HFF-Myc (cell line): ENCODE results near the gene PTGER2.

Experiments
- DNase-seq: peaks from one replicate; pipeline ENCODE4 v3.0.0-alpha.2; 2011; ENCODE audit warnings: low read depth; ENCODE audit errors: extremely low read depth
- H3K4me3 ChIP-seq: replicated peaks from 2 replicates; pipeline ENCODE4 v1.5.1; 2011; ENCODE audit warnings: low read depth, mild to moderate bottlenecking, control low read depth, low read length
- TF ChIP-seq, protein P1 (sequence below): IDR thresholded peaks from 2 replicates; pipeline ENCODE4 v1.5.1; 2012; ENCODE audit warnings: mild to moderate bottlenecking, low read depth, low read length, control low read depth; ENCODE audit errors: missing control alignments

The PTGER2 gene

GRCh38 chr14:52269100-52269499 is 45.0 kb upstream of the PTGER2 start:
- no peak overlapping the region; the same call in 1 of the 2 replicates for H3K4me3 ChIP-seq
- TF ChIP-seq, protein P1, sequence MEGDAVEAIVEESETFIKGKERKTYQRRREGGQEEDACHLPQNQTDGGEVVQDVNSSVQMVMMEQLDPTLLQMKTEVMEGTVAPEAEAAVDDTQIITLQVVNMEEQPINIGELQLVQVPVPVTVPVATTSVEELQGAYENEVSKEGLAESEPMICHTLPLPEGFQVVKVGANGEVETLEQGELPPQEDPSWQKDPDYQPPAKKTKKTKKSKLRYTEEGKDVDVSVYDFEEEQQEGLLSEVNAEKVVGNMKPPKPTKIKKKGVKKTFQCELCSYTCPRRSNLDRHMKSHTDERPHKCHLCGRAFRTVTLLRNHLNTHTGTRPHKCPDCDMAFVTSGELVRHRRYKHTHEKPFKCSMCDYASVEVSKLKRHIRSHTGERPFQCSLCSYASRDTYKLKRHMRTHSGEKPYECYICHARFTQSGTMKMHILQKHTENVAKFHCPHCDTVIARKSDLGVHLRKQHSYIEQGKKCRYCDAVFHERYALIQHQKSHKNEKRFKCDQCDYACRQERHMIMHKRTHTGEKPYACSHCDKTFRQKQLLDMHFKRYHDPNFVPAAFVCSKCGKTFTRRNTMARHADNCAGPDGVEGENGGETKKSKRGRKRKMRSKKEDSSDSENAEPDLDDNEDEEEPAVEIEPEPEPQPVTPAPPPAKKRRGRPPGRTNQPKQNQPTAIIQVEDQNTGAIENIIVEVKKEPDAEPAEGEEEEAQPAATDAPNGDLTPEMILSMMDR, result no peak
- no peak for DNase-seq

DNA sequence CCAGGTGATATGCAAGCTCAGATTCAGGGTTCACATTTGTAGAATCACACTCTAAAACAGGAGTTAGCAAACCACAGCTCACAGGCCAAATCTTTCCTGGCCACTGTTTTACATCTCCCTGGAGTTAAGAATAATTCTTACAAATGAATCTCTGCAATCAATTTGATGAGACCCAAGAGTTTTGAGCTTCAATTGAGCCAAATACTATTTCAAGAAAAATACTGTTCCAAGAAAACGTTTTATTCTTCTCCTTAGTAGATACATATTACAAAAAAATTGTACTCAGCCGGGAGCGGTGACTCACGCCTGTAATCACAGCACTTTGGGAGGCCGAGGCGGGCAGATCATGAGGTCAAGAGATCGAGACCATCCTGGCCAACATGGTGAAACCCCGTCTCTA is 44.1 kb upstream of the PTGER2 start:
- DNase-seq, result no peak
- TF ChIP-seq, protein P1, result no peak
- no peak overlapping the region for H3K4me3 ChIP-seq

DNA sequence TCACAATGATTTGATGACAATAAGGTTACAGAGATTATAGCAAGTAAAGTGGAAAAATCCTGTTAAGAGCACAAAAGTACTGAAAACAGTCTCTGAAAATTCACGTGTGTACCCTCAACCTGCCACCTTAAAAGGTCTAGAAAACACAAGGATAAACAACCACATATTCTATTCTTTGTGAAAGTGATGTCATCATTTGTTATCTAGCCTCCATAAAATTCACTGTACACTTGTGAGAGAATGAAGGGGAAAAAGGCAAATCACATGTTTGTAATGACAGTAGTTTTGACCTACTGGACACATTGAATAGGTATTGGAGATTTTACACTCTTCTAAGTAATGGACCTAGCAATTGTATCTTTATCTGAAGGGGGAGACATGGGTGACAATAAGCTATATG is 42.6 kb upstream of the PTGER2 start:
- TF ChIP-seq, protein P1, result no peak
- H3K4me3 ChIP-seq, result no peak overlapping the region

DNA sequence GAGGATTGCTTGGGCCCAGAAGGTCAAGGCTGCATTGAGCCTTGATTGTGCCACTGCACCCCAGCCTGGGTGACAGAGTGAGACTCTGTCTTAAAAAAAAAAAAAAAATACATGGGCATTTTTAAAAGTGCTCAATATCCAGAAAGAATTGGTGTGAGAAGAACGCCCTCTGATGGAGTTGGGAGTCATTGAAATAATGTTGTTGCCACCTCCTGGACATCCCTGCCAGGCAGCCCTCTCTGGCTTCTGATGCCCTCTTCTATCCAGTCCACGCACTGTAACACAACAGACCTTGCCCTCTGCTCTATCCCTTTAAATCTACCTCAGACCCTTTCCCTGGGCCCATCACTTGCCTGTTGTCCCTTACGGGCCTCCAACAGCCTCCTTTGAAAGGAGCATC is 41.7 kb upstream of the PTGER2 start:
- H3K4me3 ChIP-seq, result no peak overlapping the region
- DNase-seq, result no peak
- TF ChIP-seq, protein P1, result peak; percentile 38

More for the DNA sequence above, 42.6 kb upstream of the PTGER2 start:
- no peak for DNase-seq

GRCh38 chr14:52275372-52275771 is 38.7 kb upstream of the PTGER2 start:
- TF ChIP-seq, protein P1, result no peak
- no peak overlapping the region for H3K4me3 ChIP-seq
- DNase-seq, result no peak

- TF ChIP-seq, protein P1, result no peak
- no peak overlapping the region for H3K4me3 ChIP-seq
- no peak for DNase-seq
These were observed 36.6 kb upstream of the PTGER2 start for GRCh38 chr14:52277552-52277951.

- no peak for DNase-seq
- no peak overlapping the region for H3K4me3 ChIP-seq
- TF ChIP-seq, protein P1, result no peak
These were observed 34.7 kb upstream of the PTGER2 start for GRCh38 chr14:52279408-52279807.
